Liver (tissue), 3 donors: ENCODE data around the gene PTTG1IP.
"Not testable (repeated sequence)": the region's sequence is repeated elsewhere in the genome, so short reads cannot be mapped to it uniquely, and the experiment has no call there.

Experiments used
- EGR1 ChIP-seq, 2 donors: IDR thresholded peaks; 2 replicates each; pipeline ENCODE4 v1.6.1; 2016 to 2018; ENCODE audit warnings: antibody characterized with exemption in 2 of 2, low read depth in 2 of 2
- FOXA1 ChIP-seq: IDR thresholded peaks from 2 replicates; pipeline ENCODE4 v1.6.1; 2016; ENCODE audit warnings: antibody characterized with exemption
- GABPA ChIP-seq, 2 donors: IDR thresholded peaks in 1 of 2; conservative IDR thresholded peaks in 1 of 2; 2 replicates each; pipeline ENCODE4 v1.6.1; 2016; ENCODE audit warnings: antibody characterized with exemption in 2 of 2, mild to moderate bottlenecking in 1 of 2, moderate library complexity in 1 of 2
- JUND ChIP-seq, 2 donors: IDR thresholded peaks; 2 replicates each; pipeline ENCODE4 v1.6.1; 2016; ENCODE audit warnings: antibody characterized with exemption in 2 of 2
- RAD21 ChIP-seq, 2 donors: IDR thresholded peaks; 2 replicates each; pipeline ENCODE4 v1.6.1; 2016; ENCODE audit warnings: antibody characterized with exemption in 2 of 2, mild to moderate bottlenecking in 2 of 2
- RXRA ChIP-seq, 2 donors: IDR thresholded peaks; 2 replicates each; pipeline ENCODE4 v1.6.1; 2017 to 2018; ENCODE audit warnings: antibody characterized with exemption in 2 of 2, mild to moderate bottlenecking in 1 of 2
- SP1 ChIP-seq: IDR thresholded peaks from 2 replicates; pipeline ENCODE4 v1.6.1; 2018; ENCODE audit warnings: antibody characterized with exemption, mild to moderate bottlenecking
- TAF1 ChIP-seq: conservative IDR thresholded peaks from 2 replicates; pipeline ENCODE4 v1.6.1; 2016; ENCODE audit warnings: antibody characterized with exemption, mild to moderate bottlenecking
- YY1 ChIP-seq: IDR thresholded peaks from 2 replicates; pipeline ENCODE4 v1.6.1; 2016; ENCODE audit warnings: antibody characterized with exemption, mild to moderate bottlenecking
- TF ChIP-seq, protein P1 (sequence below): fragments of 150-350 bp; IDR thresholded peaks from 2 replicates; pipeline ENCODE4 v1.5.1; 2017; ENCODE audit warnings: improper control_type of control experiment, low read depth, low read length; ENCODE audit not compliant: missing input control
- TF ChIP-seq, protein P2 (sequence below): IDR thresholded peaks from 2 replicates; pipeline ENCODE4 v1.6.1; 2016; ENCODE audit warnings: antibody characterized with exemption
- TF ChIP-seq, protein P3 (sequence below): IDR thresholded peaks from 2 replicates; pipeline ENCODE4 v1.6.1; 2016; ENCODE audit warnings: antibody characterized with exemption
- TF ChIP-seq, protein P4 (sequence below): IDR thresholded peaks from 2 replicates; pipeline ENCODE4 v1.6.1; 2016; ENCODE audit warnings: antibody characterized with exemption, mild to moderate bottlenecking
- TF ChIP-seq, protein P5 (sequence below): IDR thresholded peaks from 2 replicates; pipeline ENCODE4 v1.6.1; 2016; ENCODE audit warnings: antibody characterized with exemption
- donor health status: healthy.
- donor health status: healthy.

DNA sequence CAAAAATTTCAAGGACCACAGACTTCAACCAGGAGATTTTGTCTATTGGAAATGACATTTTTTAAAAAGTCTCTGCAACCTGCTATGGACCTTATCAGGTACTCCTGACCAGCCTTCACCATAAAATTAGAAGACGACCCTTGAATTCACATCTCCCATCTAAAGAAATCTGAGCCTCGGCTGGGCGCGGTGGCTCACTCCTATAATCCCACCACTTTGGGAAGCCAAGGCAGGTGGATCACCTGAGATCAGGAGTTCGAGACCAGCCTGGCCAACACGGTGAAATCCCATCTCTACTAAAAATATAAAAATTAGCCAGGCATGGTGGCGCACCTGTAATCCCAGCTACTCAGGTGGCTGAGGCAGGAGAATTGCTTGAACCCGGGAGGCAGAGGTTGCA is 5.7 kb upstream of the PTTG1IP start:
- TF ChIP-seq, protein P1, sequence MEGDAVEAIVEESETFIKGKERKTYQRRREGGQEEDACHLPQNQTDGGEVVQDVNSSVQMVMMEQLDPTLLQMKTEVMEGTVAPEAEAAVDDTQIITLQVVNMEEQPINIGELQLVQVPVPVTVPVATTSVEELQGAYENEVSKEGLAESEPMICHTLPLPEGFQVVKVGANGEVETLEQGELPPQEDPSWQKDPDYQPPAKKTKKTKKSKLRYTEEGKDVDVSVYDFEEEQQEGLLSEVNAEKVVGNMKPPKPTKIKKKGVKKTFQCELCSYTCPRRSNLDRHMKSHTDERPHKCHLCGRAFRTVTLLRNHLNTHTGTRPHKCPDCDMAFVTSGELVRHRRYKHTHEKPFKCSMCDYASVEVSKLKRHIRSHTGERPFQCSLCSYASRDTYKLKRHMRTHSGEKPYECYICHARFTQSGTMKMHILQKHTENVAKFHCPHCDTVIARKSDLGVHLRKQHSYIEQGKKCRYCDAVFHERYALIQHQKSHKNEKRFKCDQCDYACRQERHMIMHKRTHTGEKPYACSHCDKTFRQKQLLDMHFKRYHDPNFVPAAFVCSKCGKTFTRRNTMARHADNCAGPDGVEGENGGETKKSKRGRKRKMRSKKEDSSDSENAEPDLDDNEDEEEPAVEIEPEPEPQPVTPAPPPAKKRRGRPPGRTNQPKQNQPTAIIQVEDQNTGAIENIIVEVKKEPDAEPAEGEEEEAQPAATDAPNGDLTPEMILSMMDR = not testable (repeated sequence)
- TF ChIP-seq, protein P2, sequence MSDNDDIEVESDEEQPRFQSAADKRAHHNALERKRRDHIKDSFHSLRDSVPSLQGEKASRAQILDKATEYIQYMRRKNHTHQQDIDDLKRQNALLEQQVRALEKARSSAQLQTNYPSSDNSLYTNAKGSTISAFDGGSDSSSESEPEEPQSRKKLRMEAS = not testable (repeated sequence)
- not testable (repeated sequence) for TF ChIP-seq GABPA (IDR thresholded peaks at IDR 0.05 in 1 of 2, conservative IDR thresholded peaks at IDR 0.05 in 1 of 2); JUND (IDR thresholded peaks at IDR 0.05); FOXA1; YY1; RAD21 (IDR thresholded peaks at IDR 0.05); EGR1 (IDR thresholded peaks at IDR 0.05; ENCODE audit: low read depth in 2 of 2); TAF1; RXRA (IDR thresholded peaks at IDR 0.05); SP1
- TF ChIP-seq, protein P3, sequence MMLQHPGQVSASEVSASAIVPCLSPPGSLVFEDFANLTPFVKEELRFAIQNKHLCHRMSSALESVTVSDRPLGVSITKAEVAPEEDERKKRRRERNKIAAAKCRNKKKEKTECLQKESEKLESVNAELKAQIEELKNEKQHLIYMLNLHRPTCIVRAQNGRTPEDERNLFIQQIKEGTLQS = not testable (repeated sequence)
- TF ChIP-seq, protein P4, sequence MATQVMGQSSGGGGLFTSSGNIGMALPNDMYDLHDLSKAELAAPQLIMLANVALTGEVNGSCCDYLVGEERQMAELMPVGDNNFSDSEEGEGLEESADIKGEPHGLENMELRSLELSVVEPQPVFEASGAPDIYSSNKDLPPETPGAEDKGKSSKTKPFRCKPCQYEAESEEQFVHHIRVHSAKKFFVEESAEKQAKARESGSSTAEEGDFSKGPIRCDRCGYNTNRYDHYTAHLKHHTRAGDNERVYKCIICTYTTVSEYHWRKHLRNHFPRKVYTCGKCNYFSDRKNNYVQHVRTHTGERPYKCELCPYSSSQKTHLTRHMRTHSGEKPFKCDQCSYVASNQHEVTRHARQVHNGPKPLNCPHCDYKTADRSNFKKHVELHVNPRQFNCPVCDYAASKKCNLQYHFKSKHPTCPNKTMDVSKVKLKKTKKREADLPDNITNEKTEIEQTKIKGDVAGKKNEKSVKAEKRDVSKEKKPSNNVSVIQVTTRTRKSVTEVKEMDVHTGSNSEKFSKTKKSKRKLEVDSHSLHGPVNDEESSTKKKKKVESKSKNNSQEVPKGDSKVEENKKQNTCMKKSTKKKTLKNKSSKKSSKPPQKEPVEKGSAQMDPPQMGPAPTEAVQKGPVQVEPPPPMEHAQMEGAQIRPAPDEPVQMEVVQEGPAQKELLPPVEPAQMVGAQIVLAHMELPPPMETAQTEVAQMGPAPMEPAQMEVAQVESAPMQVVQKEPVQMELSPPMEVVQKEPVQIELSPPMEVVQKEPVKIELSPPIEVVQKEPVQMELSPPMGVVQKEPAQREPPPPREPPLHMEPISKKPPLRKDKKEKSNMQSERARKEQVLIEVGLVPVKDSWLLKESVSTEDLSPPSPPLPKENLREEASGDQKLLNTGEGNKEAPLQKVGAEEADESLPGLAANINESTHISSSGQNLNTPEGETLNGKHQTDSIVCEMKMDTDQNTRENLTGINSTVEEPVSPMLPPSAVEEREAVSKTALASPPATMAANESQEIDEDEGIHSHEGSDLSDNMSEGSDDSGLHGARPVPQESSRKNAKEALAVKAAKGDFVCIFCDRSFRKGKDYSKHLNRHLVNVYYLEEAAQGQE = not testable (repeated sequence)
- TF ChIP-seq, protein P5, sequence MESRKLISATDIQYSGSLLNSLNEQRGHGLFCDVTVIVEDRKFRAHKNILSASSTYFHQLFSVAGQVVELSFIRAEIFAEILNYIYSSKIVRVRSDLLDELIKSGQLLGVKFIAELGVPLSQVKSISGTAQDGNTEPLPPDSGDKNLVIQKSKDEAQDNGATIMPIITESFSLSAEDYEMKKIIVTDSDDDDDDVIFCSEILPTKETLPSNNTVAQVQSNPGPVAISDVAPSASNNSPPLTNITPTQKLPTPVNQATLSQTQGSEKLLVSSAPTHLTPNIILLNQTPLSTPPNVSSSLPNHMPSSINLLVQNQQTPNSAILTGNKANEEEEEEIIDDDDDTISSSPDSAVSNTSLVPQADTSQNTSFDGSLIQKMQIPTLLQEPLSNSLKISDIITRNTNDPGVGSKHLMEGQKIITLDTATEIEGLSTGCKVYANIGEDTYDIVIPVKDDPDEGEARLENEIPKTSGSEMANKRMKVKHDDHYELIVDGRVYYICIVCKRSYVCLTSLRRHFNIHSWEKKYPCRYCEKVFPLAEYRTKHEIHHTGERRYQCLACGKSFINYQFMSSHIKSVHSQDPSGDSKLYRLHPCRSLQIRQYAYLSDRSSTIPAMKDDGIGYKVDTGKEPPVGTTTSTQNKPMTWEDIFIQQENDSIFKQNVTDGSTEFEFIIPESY = not testable (repeated sequence)
